Smooth muscle cell (in vitro differentiated cells): ENCODE data around the gene TMCC1. TPM values are rescaled to one million over a fixed set of nuclear protein-coding genes. Genes with fewer than 3 reads are reported as not detected.

ENCODE experiments used
- DNase-seq: peaks from one replicate; lab custom pipeline; 2025; ENCODE audit not compliant: unreplicated experiment; lab: John Stamatoyannopoulos, UW
- H2AFZ ChIP-seq: fragments of 200-600 bp; sonication (generic); 2 replicates; pipeline ENCODE4 v1.6.0; 2016; ENCODE audit warnings: antibody characterized with exemption, low read depth, mild to moderate bottlenecking
- H3F3A ChIP-seq: fragments of 200-600 bp; sonication (generic); 2 replicates; pipeline ENCODE4 v1.6.0; 2017; ENCODE audit warnings: antibody characterized with exemption, low read depth
- H3K27ac ChIP-seq: fragments of 200-600 bp; sonication (generic); 2 replicates; pipeline ENCODE4 v1.5.1; 2016; ENCODE audit warnings: low read depth, mild to moderate bottlenecking
- H3K27me3 ChIP-seq: fragments of 200-600 bp; sonication (generic); 2 replicates; pipeline ENCODE4 v1.6.1; 2016; ENCODE audit warnings: low read depth, mild to moderate bottlenecking
- H3K36me3 ChIP-seq: fragments of 200-600 bp; sonication (generic); 2 replicates; pipeline ENCODE4 v1.5.1; 2016; ENCODE audit warnings: low read depth
- H3K4me1 ChIP-seq: fragments of 200-600 bp; sonication (generic); 2 replicates; pipeline ENCODE4 v1.5.1; 2016; ENCODE audit warnings: low read depth
- H3K4me2 ChIP-seq: fragments of 200-600 bp; sonication (generic); 2 replicates; pipeline ENCODE4 v1.6.0; 2016; ENCODE audit warnings: mild to moderate bottlenecking
- H3K4me3 ChIP-seq: fragments of 200-600 bp; sonication (generic); 2 replicates; pipeline ENCODE4 v1.5.1; 2016; ENCODE audit warnings: mild to moderate bottlenecking
- H3K79me2 ChIP-seq: fragments of 200-600 bp; sonication (generic); 2 replicates; pipeline ENCODE4 v1.6.0; 2016; ENCODE audit warnings: low read depth, mild to moderate bottlenecking
- H3K9ac ChIP-seq: fragments of 200-600 bp; sonication (generic); 2 replicates; pipeline ENCODE4 v1.6.0; 2016; ENCODE audit warnings: low read depth
- H3K9me3 ChIP-seq: fragments of 200-600 bp; sonication (generic); replicated peaks from 2 replicates; pipeline ENCODE4 v1.5.1; 2016; ENCODE audit warnings: low read depth
- H4K20me1 ChIP-seq: fragments of 200-600 bp; sonication (generic); 2 replicates; pipeline ENCODE4 v1.6.0; 2016; ENCODE audit warnings: low read depth
- WGBS: methylation state at CpG from one replicate; pipeline ENCODE4 v1.1.7; 2016; ENCODE audit warnings: low lambda C conversion rate; 5-methylcytosine and 5-hydroxymethylcytosine counted together
- polyA plus RNA-seq: library from polyadenylated mRNA; unstranded; fragments of >200 nt; fragmentation: Nextera tagmentation; extraction: Ambion mirVana; gene quantifications from 2 replicates; pipeline ENCODE4 v1.2.1, GENCODE V29; 2016
- total RNA-seq: library from RNA; depleted of rRNA; stranded (reverse); fragments of >200 nt; gene quantifications from 2 replicates; pipeline ENCODE4 v1.2.3, GENCODE V29; 2014
- TF ChIP-seq, protein P1 (sequence below): fragments of 200-600 bp; sonication (generic); IDR thresholded peaks from 2 replicates; pipeline ENCODE4 v1.5.1; 2017; ENCODE audit warnings: borderline replicate concordance, mild to moderate bottlenecking, antibody characterized with exemption; ENCODE audit not compliant: insufficient read depth, poor library complexity, severe bottlenecking

Gene TMCC1
- total and polyA plus RNA-seq, 2 experiments from 2014 or later, result 5.3 to 17.8 TPM

DNA sequence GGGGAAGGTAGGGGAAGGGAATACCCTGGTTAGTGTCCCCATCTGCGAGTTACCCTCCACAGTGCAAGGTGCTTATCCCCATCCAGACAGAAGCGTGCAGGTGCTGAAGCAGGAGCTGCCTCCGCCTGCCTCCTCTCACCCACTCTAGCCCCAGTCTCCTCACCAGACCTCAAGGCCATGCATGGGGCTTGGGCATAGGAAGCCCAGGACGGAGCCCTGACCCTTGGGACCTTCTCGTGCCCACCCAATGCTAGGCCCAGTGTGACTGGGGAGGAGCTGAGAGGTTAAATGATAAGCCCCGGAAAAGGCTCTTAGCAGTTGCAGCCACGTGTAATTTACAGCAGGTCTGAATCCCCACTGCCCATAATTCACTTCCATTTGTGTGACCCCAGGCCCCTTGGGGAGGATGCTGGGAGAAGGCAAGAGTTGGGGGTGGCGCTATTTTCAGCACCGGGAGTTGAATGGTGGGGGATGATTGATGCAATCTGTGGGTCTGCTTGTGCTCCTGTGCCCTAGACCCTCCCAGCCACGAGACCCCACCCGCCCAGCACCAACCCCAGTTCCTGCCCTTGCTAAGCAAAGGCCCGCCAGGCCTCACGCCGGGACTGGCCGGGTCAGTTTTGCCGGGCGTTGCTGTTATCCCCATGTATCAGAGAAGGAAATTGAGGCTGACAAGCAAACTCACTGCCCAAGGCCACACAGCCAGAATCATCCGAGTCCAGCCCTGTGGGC lies 272.5 kb downstream of the TMCC1 start:
- H2AFZ ChIP-seq, result no peak overlapping the region
- H3K4me1 ChIP-seq, result no peaks in the 10 kb centered on the region
- H3K4me3 ChIP-seq, result no peak overlapping the region
- WGBS, result 90% methylated on average over 10 of the region's 18 CpGs
- no peak for DNase-seq
- no peaks in the 10 kb centered on the region for H3K79me2 ChIP-seq
- no peak overlapping the region for H3K9ac ChIP-seq
- no peaks in the 10 kb centered on the region for H3K27me3 ChIP-seq
- no peak overlapping the region for H3K27ac ChIP-seq
- no peaks in the 10 kb centered on the region for H4K20me1 ChIP-seq
- H3K36me3 ChIP-seq, result no peaks in the 10 kb centered on the region
- H3K4me2 ChIP-seq, result no peak overlapping the region
- peaks cover 6% of the 10 kb centered on the region for H3F3A ChIP-seq
- TF ChIP-seq, protein P1, sequence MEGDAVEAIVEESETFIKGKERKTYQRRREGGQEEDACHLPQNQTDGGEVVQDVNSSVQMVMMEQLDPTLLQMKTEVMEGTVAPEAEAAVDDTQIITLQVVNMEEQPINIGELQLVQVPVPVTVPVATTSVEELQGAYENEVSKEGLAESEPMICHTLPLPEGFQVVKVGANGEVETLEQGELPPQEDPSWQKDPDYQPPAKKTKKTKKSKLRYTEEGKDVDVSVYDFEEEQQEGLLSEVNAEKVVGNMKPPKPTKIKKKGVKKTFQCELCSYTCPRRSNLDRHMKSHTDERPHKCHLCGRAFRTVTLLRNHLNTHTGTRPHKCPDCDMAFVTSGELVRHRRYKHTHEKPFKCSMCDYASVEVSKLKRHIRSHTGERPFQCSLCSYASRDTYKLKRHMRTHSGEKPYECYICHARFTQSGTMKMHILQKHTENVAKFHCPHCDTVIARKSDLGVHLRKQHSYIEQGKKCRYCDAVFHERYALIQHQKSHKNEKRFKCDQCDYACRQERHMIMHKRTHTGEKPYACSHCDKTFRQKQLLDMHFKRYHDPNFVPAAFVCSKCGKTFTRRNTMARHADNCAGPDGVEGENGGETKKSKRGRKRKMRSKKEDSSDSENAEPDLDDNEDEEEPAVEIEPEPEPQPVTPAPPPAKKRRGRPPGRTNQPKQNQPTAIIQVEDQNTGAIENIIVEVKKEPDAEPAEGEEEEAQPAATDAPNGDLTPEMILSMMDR, result no peak
- no peaks in the 10 kb centered on the region for H3K9me3 ChIP-seq

DNA sequence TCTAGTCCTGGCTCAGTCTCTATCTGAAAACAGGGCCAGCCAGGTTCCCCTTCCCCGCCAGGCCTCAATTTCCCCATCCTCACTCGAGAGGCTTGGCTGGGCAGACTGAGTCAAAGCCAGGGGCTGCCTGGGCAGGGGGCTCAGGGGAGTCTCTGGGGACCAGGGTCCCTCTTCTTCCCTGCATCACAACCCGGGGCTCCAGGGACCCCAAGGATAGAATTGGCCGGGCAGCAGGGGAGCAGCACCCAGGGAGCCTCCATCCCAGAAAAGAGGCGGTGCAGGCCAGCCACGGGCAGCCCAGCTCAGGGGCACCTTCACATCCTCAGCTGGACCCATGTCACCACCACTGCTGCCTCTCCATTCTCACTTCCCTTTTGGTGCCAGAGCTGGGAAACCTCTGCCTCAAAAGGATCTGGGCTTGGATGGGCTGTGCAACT lies 273.8 kb downstream of the TMCC1 start:
- H3K4me2 ChIP-seq, result no peak overlapping the region
- no peak for DNase-seq

DNA sequence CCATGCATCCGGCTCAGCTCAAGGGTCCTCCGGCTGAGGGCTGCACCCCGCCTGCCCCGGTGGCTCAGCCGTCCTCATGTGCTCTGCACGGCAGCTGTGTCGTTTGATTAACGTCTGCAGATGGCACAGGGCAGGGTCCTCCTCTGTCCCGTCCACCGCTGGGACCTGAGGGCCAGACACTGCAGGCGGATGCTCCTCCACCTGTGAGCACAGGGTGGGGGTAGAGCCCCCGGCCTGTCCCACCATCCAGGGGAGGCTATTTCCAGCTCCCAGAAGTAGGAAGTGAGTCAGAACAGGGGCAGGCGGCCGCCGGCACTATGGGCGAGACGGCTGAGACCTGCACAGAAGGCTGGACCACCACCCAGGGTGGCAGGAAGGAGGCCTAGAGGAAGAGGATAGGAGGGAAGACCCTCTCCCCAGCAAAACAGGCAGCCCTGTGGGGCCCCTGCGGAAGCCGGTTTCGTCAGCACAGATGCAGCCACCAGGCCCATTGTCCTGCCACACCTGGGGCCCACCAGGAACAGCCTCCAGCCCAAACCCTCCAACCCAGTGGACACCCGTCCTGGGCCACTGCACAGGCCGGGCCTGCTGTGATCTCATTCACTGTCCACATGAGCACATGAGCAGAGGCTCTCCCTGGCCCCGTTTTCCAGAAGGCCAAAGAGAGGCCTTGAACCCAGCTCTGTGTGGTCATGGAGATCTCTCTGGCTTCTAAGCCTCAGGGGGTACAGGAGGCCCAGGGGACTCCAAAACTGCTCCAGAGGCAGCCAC lies 274.4 kb downstream of the TMCC1 start:
- H3K4me3 ChIP-seq, result no peak overlapping the region
- no peaks in the 10 kb centered on the region for H4K20me1 ChIP-seq
- TF ChIP-seq, protein P1, result no peak
- 77% methylated on average over 23 of the region's 23 CpGs for WGBS
- H3K4me2 ChIP-seq, result no peak overlapping the region
- no peaks in the 10 kb centered on the region for H3K9me3 ChIP-seq
- H3K36me3 ChIP-seq, result no peaks in the 10 kb centered on the region
- DNase-seq, result no peak
- H3F3A ChIP-seq, result no peaks in the 10 kb centered on the region
- no peak overlapping the region for H3K27ac ChIP-seq
- H3K79me2 ChIP-seq, result no peaks in the 10 kb centered on the region
- no peak overlapping the region for H3K9ac ChIP-seq
- H3K4me1 ChIP-seq, result no peaks in the 10 kb centered on the region
- H2AFZ ChIP-seq, result no peak overlapping the region
- no peaks in the 10 kb centered on the region for H3K27me3 ChIP-seq

More for the DNA sequence above, 273.8 kb downstream of the TMCC1 start:
- no peaks in the 10 kb centered on the region for H3K9me3 ChIP-seq
- H3K9ac ChIP-seq, result no peak overlapping the region
- no peak overlapping the region for H2AFZ ChIP-seq
- no peaks in the 10 kb centered on the region for H3K4me1 ChIP-seq
- H3K27ac ChIP-seq, result no peak overlapping the region
- H3K4me3 ChIP-seq, result no peak overlapping the region
- H3K79me2 ChIP-seq, result no peaks in the 10 kb centered on the region
- no peaks in the 10 kb centered on the region for H3F3A ChIP-seq
- H3K27me3 ChIP-seq, result no peaks in the 10 kb centered on the region
- no peaks in the 10 kb centered on the region for H3K36me3 ChIP-seq
- WGBS, result 87% methylated on average over 6 of the region's 6 CpGs
- TF ChIP-seq, protein P1, result no peak
- no peaks in the 10 kb centered on the region for H4K20me1 ChIP-seq
